ENCODE data around the gene FOXS1.

Gene FOXS1

DNA sequence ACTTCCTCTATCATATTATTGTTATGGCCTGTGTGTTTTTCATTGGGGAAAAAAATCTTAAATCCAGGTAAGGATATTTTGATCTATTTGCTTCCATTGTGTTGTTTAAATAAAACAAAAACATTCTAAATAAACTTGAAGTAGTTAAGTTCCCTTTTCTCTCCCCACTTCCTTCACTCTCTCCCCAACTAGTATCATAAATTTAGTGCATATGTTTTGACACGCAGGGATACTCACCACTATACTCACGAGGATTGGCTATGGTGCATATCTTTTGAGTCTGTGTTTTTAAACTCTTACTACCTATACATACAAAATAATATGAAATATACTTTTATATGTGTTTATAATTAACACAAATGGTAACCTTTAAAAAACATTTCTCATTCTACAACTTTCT lies 30.3 kb upstream of the FOXS1 start:
- in situ Hi-C loops (cut with HindIII; ENCODE audit: low sequenced_read_pairs), result no loop called here
- TF ChIP-seq, protein P1, sequence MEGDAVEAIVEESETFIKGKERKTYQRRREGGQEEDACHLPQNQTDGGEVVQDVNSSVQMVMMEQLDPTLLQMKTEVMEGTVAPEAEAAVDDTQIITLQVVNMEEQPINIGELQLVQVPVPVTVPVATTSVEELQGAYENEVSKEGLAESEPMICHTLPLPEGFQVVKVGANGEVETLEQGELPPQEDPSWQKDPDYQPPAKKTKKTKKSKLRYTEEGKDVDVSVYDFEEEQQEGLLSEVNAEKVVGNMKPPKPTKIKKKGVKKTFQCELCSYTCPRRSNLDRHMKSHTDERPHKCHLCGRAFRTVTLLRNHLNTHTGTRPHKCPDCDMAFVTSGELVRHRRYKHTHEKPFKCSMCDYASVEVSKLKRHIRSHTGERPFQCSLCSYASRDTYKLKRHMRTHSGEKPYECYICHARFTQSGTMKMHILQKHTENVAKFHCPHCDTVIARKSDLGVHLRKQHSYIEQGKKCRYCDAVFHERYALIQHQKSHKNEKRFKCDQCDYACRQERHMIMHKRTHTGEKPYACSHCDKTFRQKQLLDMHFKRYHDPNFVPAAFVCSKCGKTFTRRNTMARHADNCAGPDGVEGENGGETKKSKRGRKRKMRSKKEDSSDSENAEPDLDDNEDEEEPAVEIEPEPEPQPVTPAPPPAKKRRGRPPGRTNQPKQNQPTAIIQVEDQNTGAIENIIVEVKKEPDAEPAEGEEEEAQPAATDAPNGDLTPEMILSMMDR (IDR thresholded peaks at IDR 0.05; ENCODE audit: low read depth, low read length), result no peak
- H3K4me3 ChIP-seq (ENCODE audit: low read depth, low read length), result no peak overlapping the region
- DNase-seq (ENCODE audit: low read depth, low spot score), result no peak

DNA sequence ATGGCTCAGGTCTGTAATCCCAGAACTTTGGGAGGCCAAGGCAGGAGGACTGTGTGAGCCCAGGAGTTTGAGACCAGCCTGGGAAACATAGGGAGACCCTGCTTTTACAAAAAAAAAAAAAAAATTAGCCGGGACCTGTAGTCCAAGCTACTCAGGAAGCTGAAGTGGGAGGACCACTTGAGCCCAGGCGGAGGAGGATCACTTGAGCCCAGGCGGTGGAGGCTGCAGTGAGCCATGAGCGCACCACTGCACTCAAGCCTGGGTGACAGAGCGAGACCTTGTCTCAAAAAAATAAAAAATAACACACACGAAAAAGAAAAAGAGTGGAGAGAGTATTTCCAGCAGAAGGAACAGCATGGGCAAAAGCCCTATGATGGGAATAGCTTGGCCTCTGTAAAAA lies 27.0 kb upstream of the FOXS1 start:
- no peak overlapping the region for H3K4me3 ChIP-seq (ENCODE audit: low read depth, low read length)
- DNase-seq (ENCODE audit: low read depth, low spot score), result no peak
- in situ Hi-C loops (cut with HindIII; ENCODE audit: low sequenced_read_pairs), result no loop called here
- TF ChIP-seq, protein P1 (IDR thresholded peaks at IDR 0.05; ENCODE audit: low read depth, low read length), result no peak

DNA sequence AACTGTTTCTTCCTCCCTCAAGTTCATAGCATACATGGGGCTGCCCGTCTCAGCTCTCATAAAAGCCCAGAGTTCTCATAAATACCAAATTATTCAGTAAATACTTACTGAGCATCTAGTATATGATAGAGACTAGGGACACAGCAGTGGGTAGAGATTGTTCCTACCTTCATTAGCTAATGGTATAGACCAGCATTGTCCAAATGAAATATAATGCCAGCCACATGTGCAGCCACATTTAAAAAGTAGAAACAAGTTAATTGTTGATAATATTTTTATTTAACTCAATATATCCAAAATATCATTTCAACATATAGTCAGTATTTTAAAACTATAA lies 26.2 kb upstream of the FOXS1 start:
- no peak overlapping the region for H3K4me3 ChIP-seq (ENCODE audit: low read depth, low read length)
- TF ChIP-seq, protein P1 (IDR thresholded peaks at IDR 0.05; ENCODE audit: low read depth, low read length), result no peak
- DNase-seq (ENCODE audit: low read depth, low spot score), result no peak
- in situ Hi-C loops (cut with HindIII; ENCODE audit: low sequenced_read_pairs), result no loop called here

- TF ChIP-seq, protein P1 (IDR thresholded peaks at IDR 0.05; ENCODE audit: low read depth, low read length), result no peak
- H3K4me3 ChIP-seq (ENCODE audit: low read depth, low read length), result no peak overlapping the region
- no peak for DNase-seq (ENCODE audit: low read depth, low spot score)
- in situ Hi-C loops (cut with HindIII; ENCODE audit: low sequenced_read_pairs), result no loop called here
Observed at GRCh38 chr20:31870726-31871617, 25.6 kb upstream of the FOXS1 start.

GRCh38 chr20:31869942-31870725 lies 24.7 kb upstream of the FOXS1 start, which contains the start of the genes DUSP15 and TTLL9:
Gene DUSP15 (minus strand): TSS chr20:31870527. CDS start chr20:31870337, 190 bp downstream.
Gene TTLL9 (plus strand): TSS chr20:31870634. CDS start chr20:31871127, 493 bp downstream.
- DNase-seq (ENCODE audit: low read depth, low spot score), result no peak
- H3K4me3 ChIP-seq (ENCODE audit: low read depth, low read length), result no peak within 1 kb of the TSS
- in situ Hi-C loops (cut with HindIII; ENCODE audit: low sequenced_read_pairs), result no loop called here
- TF ChIP-seq, protein P1 (IDR thresholded peaks at IDR 0.05; ENCODE audit: low read depth, low read length), result no peak

DNA sequence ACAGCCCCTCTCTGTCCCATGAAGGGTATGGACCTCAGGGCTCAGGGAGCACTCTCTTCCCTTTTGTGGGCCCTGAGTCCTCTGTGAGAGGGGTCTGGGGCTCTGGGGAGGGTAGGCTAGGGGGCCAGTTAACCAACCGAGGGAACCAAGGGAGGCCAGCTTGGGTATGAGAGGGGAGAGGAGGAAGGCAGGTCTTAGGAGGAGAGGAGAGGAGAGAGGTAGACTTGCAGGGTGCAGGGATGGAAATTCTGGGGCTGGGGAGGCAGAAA lies 24.2 kb upstream of the FOXS1 start:
- in situ Hi-C loops (cut with HindIII; ENCODE audit: low sequenced_read_pairs), result no loop called here
- TF ChIP-seq, protein P1 (IDR thresholded peaks at IDR 0.05; ENCODE audit: low read depth, low read length), result no peak
- H3K4me3 ChIP-seq (ENCODE audit: low read depth, low read length), result no peak overlapping the region
- no peak for DNase-seq (ENCODE audit: low read depth, low spot score)

Data from astrocyte of the spinal cord (primary cell).